CD1c-positive myeloid dendritic cell (primary cell): ENCODE measurements around the gene CPA3.

Experiments
- DNase-seq: peaks from one replicate; pipeline ENCODE4 v3.0.0-alpha.2; 2016; ENCODE audit errors: extremely low spot score

Gene CPA3

GRCh38 chr3:148865049-148865448, at the start of gene CPA3:
CPA3 (plus strand) TSS chr3:148865296; CDS start chr3:148865308, 12 bp downstream.
- DNase-seq = no peak

- no peak for DNase-seq
Measured at GRCh38 chr3:148815316-148816110, 49.6 kb upstream of the CPA3 start.

- DNase-seq = no peak
Measured at GRCh38 chr3:148816427-148816826, 48.7 kb upstream of the CPA3 start.

- DNase-seq = no peak
Measured at GRCh38 chr3:148816981-148817525, 48.0 kb upstream of the CPA3 start.

GRCh38 chr3:148820361-148821245, 44.5 kb upstream of the CPA3 start:
- no peak for DNase-seq

GRCh38 chr3:148823026-148823425, 42.1 kb upstream of the CPA3 start:
- DNase-seq = no peak

GRCh38 chr3:148825476-148825875, 39.6 kb upstream of the CPA3 start:
- DNase-seq = no peak

GRCh38 chr3:148827585-148827984, 37.5 kb upstream of the CPA3 start, which contains the start of gene CPB1:
CPB1 (plus strand) TSS chr3:148827811; CDS start chr3:148827824, 13 bp downstream.
- no peak for DNase-seq

GRCh38 chr3:148828136-148828690, 36.9 kb upstream of the CPA3 start:
- no peak for DNase-seq

GRCh38 chr3:148829926-148830325, 35.2 kb upstream of the CPA3 start:
- DNase-seq = no peak

- DNase-seq = no peak
Measured at GRCh38 chr3:148833223-148833622, 31.9 kb upstream of the CPA3 start.

GRCh38 chr3:148839805-148840204, 25.3 kb upstream of the CPA3 start:
- no peak for DNase-seq

GRCh38 chr3:148840451-148840850, 24.6 kb upstream of the CPA3 start:
- no peak for DNase-seq

- no peak for DNase-seq
Measured at GRCh38 chr3:148845756-148846395, 19.2 kb upstream of the CPA3 start.

GRCh38 chr3:148847351-148847750, 17.7 kb upstream of the CPA3 start:
- DNase-seq = no peak

- DNase-seq = no peak
Measured at GRCh38 chr3:148848410-148848809, 16.7 kb upstream of the CPA3 start.

- DNase-seq = no peak
Measured at GRCh38 chr3:148852271-148852992, 12.7 kb upstream of the CPA3 start.

- DNase-seq = no peak
Measured at GRCh38 chr3:148853076-148853475, 12.0 kb upstream of the CPA3 start.

GRCh38 chr3:148854061-148854460, 11.0 kb upstream of the CPA3 start:
- no peak for DNase-seq

GRCh38 chr3:148856384-148856783, 8.7 kb upstream of the CPA3 start:
- no peak for DNase-seq

- DNase-seq = no peak
Measured at GRCh38 chr3:148857316-148857715, 7.8 kb upstream of the CPA3 start.
